NK-92 treated with Interleukin-12 subunit alpha and Interleukin-12 subunit beta, amount 100 ng/mL, for 24 hours (cell line): ENCODE measurements around the gene ILKAP.

ENCODE experiments used
- DNase-seq: peaks from one replicate; lab custom pipeline; 2025; lab: John Stamatoyannopoulos, UW

ILKAP gene

GRCh38 chr2:238236571-238236970 lies 33.1 kb upstream of the ILKAP start:
- no peak for DNase-seq

DNA sequence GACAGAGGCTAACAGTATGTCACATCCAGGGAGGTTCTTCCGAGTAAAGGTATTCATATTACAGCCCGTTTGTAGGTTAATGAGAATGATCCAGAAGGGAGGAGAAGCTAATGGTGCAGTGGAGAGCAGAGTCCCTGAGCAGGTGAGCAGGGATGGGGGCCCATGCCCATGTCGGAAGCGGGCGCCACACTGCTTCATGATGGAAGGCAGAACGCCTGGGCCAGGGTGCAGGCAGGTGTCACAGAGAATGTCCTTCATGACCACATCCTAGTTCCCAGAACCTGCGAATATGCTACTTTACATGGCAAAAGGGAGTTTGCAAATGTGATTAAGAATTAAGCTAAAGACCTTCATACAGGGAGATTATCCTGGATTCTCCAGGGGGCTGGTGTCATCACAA lies 32.4 kb upstream of the ILKAP start:
- DNase-seq = no peak

DNA sequence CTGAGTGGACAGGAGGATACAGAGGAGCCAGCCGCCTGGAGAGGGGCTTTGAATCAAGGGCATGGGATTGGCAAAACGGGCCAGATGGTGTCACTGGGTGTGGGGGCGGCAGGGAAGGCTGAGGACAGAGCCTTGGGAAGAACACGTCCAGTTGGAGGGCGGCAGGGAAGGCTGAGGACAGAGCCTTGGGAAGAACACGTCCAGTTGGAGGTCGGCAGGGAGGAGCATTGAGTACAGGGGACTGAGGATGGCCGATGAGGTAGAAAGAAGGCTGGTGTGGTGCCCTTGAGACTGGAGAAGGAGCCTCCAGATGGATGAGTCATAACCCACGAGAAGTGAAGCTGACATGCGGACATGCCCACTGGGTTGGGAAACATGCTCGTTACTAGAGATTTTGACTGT lies 31.8 kb upstream of the ILKAP start:
- no peak for DNase-seq

DNA sequence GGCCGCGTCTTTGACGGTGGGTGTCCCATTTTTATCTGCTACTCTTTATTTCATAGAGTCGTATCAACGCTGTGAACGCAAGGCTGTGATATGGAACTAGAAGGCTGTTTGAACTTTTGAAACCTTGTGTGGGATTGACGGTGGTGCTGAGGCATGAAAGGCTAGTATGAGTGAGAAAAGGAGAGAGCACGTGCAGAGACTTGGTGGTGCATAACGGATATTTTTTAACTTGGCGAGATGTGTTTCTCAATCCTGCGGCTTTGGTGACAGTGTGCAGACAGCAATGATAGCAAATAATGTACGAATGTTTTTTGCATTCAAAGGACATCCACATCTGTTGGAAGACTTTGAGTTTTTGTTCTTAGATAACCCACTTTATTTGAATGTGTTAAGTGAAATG lies 30.1 kb upstream of the ILKAP start:
- DNase-seq = no peak

GRCh38 chr2:238231809-238232208 lies 28.3 kb upstream of the ILKAP start:
- no peak for DNase-seq

GRCh38 chr2:238231251-238231793 lies 27.8 kb upstream of the ILKAP start:
- DNase-seq = no peak

GRCh38 chr2:238230699-238231098 lies 27.2 kb upstream of the ILKAP start:
- no peak for DNase-seq

DNA sequence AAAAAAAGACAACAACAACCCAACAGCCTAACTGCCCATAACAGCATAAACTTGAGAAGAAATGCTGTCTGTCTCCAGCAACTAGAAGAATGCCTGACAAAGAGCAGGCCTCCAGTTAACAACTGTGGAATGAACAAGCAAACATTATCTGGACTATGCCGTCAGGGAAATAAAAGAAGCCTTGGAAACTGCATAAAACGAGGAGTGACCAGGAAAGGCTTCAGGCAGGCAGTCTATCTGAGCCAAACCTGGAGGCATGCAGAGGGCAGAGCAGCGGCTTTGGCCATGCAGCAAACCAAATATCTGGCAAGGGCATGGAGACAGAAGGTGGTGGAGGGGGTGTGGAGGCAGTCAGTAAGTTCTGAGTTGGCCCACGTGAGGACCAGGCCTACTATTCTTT lies 25.2 kb upstream of the ILKAP start:
- no peak for DNase-seq

DNA sequence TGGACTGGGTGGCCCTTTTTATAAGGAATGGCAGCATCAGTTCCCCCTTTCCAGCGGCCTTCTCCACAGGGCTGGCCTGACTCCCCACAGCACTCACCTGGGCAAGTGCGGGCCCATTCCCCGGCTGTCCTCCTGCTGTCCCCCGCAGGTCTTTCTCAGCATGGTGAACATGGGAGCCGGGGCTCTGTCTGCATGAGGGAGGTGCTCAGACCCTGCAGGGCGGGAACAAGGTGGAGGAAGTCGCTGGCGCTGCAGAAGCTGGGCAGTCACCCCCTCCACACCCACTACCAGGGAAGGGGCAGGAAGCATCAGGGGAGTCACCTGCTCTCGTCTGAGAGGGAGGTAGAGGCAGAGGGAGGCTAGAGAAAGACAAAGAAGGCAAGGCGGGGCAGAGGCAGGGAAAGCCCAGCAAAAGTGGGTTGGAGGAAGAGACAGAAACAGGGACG lies 24.1 kb upstream of the ILKAP start:
- no peak for DNase-seq

DNA sequence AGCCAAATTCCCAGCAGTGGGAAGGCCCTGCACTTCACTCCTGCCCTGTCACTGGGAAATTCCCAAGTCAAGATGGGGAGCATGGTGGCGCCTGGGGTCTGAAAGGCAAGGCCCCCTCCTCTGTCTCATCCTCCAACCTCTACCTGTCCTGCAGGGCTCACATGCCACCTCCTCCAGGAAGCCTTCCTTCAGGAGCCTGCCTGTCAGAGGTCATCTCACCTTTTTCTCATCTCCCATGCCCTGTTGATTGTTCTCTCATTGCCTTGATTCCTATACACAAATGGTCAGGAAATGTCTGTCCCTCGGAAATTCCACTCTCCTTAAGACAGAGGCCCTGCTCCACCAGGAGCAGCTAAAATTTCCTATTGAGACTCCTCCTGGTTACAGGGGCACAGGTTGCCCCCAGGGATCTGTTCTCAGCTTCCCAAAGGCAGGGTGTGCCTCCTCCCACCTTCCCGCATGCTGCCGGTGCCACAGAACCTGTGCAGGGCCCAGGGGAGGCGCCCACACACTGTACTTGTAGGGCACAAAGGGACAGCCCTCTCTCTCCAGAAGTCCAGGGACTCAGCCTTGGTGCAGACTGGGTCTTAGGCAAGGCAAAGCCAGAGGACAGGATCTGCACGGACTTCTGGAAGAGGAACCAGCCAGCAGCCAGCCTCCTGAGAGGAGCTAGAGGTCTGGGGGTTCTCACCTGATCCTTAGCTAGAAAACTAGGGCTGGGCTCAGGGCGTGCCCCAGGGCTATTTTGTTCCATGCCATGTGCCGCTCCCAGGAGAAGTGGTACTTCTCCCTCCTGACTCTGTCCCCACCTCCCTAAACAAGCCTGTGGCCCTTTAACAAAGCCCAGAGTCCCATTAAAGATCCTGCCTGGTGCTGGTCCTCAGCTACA lies 23.4 kb upstream of the ILKAP start:
- DNase-seq = no peak

DNA sequence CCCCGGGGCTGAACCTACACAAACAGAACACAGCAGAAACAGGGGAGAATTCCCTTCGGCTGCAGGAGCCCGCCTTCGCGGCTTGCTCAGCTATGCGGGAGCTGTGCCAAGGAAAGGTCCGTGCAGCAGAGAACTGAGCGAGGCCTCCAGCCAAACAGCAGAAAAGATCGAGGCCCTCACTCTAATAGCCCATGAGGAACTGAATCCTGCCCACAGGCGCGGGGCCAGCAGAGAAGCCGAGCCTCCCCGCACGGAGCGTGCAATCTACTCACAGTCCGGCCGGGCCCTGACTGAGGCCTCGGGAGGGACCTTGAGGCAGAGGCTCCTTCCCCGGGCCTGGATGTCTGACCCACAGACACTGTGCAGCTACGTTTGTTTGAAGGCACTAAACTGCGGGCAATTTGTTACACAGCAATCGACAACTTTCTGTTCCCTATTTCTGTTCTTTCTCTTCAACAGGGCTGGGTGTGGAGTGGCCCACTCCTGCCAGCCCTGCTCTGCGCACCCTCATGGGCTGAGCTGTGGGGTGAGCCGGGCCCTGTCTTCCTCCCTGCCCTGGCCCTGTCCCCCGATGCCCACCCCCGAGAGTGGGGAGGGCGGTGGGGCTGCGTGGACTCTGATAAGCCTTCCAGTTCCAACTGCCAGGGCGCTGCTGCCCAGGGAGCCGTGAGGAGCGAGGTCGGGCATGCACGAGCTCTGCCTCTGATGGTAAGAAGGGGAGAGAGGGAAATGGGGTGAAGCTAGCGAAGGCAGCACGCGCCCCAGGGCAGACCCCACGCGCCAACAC lies 22.6 kb upstream of the ILKAP start:
- DNase-seq = no peak

DNA sequence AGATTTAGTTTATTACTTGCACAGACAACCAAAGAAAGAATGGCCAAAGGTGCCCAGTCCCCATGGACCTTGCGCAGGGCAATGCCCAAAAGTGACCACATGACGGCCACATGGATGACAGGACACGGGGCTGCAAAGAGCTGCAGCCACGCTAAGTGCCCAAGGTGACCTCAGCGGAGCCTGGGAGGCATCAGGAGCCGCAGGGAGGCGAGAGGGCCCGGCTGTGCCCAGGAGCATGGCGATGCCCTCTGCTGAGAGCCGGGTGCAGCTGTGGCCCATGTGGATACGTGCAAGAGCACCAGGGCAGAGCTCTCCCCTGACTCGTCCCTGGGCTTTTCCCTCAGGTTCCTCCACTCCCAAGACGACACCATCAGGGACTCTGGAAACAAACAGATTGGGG lies 21.6 kb upstream of the ILKAP start:
- no peak for DNase-seq

- no peak for DNase-seq
These were observed 21.0 kb upstream of the ILKAP start for GRCh38 chr2:238224356-238225035.

DNA sequence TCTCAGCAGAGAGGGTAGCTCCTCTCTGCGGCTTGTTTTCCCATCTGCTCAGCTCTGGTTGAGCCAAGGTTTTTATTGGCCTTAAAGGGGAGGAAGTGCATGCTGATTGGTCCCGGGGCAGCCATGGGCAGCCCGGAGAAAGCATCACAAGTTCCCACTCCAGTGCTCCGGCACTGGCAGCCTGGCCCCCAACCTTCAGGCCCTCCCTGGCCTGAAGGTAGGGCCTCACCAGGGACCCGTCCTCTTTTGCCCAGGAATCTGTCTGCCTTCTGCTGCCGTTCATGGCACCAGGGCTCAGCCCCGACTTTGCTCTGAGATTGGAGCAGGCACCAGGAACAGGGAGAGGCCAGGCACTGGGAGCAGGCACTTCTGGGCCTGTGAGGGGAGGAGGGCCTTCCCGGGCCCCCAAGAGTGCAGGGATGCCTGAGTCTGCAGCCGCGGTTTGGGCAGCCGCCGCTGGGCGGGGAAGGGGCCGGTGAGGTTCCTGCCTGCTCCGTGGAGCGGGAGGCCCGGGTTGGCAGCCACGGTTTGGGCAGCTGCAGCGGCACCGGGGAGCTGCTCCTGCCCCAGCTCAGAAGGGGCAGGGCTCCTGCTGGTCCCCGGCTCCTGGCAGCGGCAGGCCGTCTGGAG lies 17.5 kb upstream of the ILKAP start:
- no peak for DNase-seq

DNA sequence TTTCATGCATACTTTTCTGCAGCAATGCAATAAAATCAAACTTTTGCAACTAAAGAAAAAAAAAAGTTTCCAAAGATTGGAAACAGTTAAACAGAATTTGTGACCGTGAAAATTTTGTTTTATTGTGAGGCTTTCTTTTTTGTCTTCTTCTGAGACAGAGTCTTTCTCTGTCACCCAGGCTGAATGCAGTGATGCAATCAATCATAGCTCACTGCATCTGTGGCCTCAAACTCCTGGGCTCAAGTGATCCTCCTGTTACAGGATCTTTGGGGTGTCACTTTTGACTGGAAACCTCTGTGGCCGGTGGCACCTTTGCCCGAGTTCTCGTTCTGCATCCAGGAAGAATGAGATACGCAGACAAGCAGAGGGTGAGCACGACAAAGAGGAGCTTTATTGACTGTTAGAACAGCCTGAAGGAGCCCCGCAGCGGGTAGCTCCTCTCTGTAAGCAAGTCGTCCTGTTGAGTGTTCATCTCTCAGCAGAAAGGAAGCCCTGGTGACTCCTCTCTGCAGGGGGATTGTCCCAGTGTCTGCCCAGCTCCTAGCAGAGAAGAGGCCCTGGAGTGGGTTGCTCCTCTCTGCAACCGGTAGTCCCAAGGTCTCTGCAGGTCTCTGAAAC lies 16.9 kb upstream of the ILKAP start:
- DNase-seq = no peak

DNA sequence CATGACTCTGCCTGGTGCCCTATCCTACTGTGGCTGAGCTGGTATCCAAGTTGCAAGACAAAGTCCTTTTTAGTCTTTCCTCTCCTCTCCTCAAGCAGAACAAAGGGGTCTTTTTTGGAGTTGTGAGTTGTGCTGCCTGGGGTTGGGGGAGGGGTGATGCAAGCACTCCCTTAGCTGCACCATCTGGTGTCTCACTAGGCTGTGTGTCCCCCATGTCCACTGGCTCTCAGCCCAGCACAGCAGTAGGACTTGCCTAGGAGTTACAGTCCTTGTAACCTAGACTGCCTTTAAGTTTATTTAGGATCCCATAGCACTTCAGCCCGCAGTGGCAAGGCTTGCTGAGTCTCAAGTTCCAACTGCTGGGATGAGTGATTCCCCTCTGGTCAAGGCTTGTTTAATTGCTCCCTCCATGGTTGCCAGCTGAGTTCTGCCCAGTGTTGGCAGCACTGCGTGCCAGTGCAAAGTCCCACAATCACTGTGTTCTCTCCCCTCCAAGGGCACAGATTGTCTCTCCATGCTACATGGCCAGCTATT lies 13.2 kb upstream of the ILKAP start:
- no peak for DNase-seq

GRCh38 chr2:238207006-238207405 lies 3.5 kb upstream of the ILKAP start:
- DNase-seq = no peak

DNA sequence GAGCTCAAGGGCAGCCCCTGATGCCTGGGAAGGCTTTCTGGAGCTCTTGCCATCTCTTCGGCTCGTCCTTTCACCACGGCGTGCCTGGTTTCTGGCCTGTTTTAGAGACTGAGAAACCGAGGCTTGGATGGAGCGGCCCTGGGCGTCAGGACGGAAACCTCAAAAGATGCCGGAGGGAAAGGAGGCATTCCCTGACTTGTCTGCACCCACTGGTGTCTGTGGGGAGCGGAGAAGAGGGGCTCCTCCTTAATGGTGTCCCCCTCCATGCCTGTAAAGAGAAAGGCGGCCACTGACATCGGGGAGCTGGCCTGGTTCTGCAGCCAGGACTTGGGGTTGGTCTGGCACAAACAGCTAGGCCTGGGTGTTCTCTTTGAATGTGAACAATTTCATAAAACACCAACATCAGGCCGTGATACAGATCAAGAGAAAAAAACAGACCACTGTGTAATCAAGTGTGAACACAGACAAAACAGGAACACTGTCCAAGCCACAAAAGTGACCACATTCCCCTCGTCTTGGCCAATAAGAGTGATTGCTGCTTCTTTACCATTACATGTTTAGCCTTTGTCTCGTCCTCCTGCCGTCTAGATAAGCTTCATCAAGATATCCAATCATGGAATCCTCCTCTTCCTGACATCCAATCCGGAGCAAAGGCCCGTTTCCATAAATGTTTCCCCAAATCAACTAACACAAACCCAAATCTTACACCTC lies 633 bp upstream of the ILKAP start:
- no peak for DNase-seq

DNA sequence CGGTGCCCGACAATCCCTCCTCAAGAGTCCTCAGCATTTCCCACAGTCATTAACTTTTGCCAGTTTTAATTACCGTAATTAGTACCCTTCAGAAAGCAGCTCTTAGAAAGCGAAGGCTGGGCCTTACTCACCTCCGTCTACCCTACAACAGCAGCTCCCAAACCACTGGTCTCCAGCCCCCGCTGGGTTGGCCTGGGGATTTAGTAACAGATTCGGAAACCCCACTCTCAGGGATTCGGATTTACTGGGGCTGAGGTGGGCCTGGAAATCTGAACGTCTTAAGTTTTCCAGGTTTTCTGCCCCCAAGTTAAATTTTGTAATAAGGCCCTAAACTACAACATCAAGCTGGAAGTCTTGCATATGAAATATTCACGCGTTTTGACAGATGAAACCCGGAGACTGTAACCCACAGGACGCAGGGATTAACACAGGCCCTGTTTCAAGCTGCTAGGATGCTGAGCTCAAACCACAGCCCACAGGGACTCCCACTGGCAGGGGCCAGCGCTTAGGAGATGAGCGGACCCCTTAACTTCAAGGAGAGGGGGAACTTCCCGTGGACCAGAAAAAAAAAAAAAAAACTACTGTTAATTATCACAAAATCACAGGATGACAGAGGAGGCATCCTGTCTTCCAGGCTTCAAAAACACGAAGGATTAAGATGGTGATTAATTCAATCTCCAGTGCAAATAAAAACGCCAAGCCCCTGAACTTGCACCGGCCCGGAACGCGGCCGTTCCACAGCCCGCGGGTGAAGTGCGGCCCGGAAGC lies 985 bp downstream of the ILKAP start:
- no peak for DNase-seq

DNA sequence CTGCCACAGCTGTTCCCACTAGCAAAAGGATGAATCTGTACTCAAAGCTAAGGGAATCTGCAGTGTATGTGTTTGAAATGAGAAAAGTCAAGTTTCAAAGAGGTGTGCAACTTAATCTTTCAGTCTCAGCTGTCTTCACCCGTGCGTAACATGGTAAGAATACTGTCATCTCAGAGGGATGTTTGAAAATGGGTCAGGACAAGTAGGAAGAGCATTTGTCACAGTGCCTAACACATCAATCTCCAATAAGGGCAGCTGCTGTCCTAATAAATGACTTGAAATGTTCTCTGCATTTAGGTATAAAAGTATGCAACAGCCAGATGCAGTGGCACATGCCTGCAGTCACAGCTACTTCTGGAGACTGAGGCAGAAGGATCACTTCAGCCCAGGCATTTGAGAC lies 13.1 kb downstream of the ILKAP start:
- DNase-seq = no peak
